ENCODE results near the gene BATF3. TPM values are rescaled to one million over a fixed set of nuclear protein-coding genes. Genes with fewer than 3 reads are reported as not detected.
"Not testable (repeated sequence)": the region's sequence is repeated elsewhere in the genome, so short reads cannot be mapped to it uniquely, and the experiment has no call there.

BATF3 gene
- total RNA-seq, 2 experiments from 2014 or later = 314 to 320 TPM

GRCh38 chr1:212722270-212722957, 22.8 kb upstream of the BATF3 start:
- H3K27me3 Mint-ChIP-seq = peaks cover 3% of the 10 kb centered on the region
- H3K27ac Mint-ChIP-seq = peak overlapping the region; percentile 94
- ChIA-PET CTCF (interaction anchor here (0.9 to 4.0 kb wide), 10 partner anchors 12 to 273 kb away, joined by 3 to 25 read pairs (median 6); partner anchors contain the start of gene BATF3), POLR2A (interaction anchor here (0.6 to 3.8 kb wide), 16 partner anchors 9 to 504 kb away, joined by 3 to 31 read pairs (median 4); partner anchors contain the start of gene ATF3)
- peak overlapping the region; percentile 63 for H3K4me3 Mint-ChIP-seq
- peaks cover 61% of the 10 kb centered on the region for H3K4me1 Mint-ChIP-seq (ENCODE audit: low read depth)
- H3K36me3 Mint-ChIP-seq = peaks cover 26% of the 10 kb centered on the region
- H3K9me3 Mint-ChIP-seq = peaks cover 3% of the 10 kb centered on the region
- peak; percentile 37 for DNase-seq
- intact Hi-C loops (cut with micrococcal nuclease) = loop anchor here (1.0 to 5.0 kb wide), 3 partner anchors 16 to 115 kb away; partner anchors contain the start of gene ATF3

- peaks cover 3% of the 10 kb centered on the region for H3K9me3 Mint-ChIP-seq
- CTCF ChIA-PET = interaction anchor here (0.8 to 4.0 kb wide), 15 partner anchors 9 to 264 kb away, joined by 3 to 25 read pairs (median 4); partner anchors contain the start of gene BATF3
- H3K4me1 Mint-ChIP-seq (ENCODE audit: low read depth) = peaks cover 58% of the 10 kb centered on the region
- peaks cover 22% of the 10 kb centered on the region for H3K36me3 Mint-ChIP-seq
- H3K4me3 Mint-ChIP-seq = peak overlapping the region; percentile 63
- H3K27me3 Mint-ChIP-seq = peaks cover 3% of the 10 kb centered on the region
- POLR2A ChIA-PET = interaction anchor here (0.6 to 3.8 kb wide), 15 partner anchors 9 to 281 kb away, joined by 3 to 31 read pairs (median 5); no protein-coding TSS in a partner anchor
- H3K27ac Mint-ChIP-seq = peak overlapping the region; percentile 94
- DNase-seq = peak; percentile 77
- intact Hi-C loops (cut with micrococcal nuclease) = loop anchor here (1.0 to 5.0 kb wide), 8 partner anchors 8 to 114 kb away; partner anchors contain the start of gene ATF3
Observed at GRCh38 chr1:212721388-212722247, 22.0 kb upstream of the BATF3 start.

GRCh38 chr1:212719633-212720032, 20.0 kb upstream of the BATF3 start:
- DNase-seq = no peak
- Mint-ChIP-seq H3K27me3 (peaks cover 3% of the 10 kb centered on the region), H3K9me3 (no peaks in the 10 kb centered on the region), H3K4me3 (no peak overlapping the region), H3K27ac (no peak overlapping the region), H3K4me1 (ENCODE audit: low read depth) (peaks cover 55% of the 10 kb centered on the region), H3K36me3 (peaks cover 12% of the 10 kb centered on the region)
- intact Hi-C loops (cut with micrococcal nuclease) = loop anchor here (5.0 kb wide), 1 partner anchor 112 kb away; the partner anchor contains the start of gene ATF3
- ChIA-PET POLR2A (no interaction called here), CTCF (no interaction called here)

GRCh38 chr1:212718499-212718898, 18.9 kb upstream of the BATF3 start:
- H3K9me3 Mint-ChIP-seq = no peaks in the 10 kb centered on the region
- peaks cover 7% of the 10 kb centered on the region for H3K36me3 Mint-ChIP-seq
- ChIA-PET CTCF (interaction anchor here (1.0 kb wide), 1 partner anchor 17 kb away, joined by 3 read pairs; no protein-coding TSS in a partner anchor), POLR2A (interaction anchor here (1.0 kb wide), 1 partner anchor 33 kb away, joined by 3 read pairs; no protein-coding TSS in a partner anchor)
- intact Hi-C loops (cut with micrococcal nuclease) = no loop called here
- peaks cover 58% of the 10 kb centered on the region for H3K4me1 Mint-ChIP-seq (ENCODE audit: low read depth)
- H3K27ac Mint-ChIP-seq = no peak overlapping the region
- DNase-seq = no peak
- H3K27me3 Mint-ChIP-seq = peaks cover 3% of the 10 kb centered on the region
- H3K4me3 Mint-ChIP-seq = no peak overlapping the region

GRCh38 chr1:212716161-212716560, 16.5 kb upstream of the BATF3 start:
- peaks cover 57% of the 10 kb centered on the region for H3K4me1 Mint-ChIP-seq (ENCODE audit: low read depth)
- H3K27me3 Mint-ChIP-seq = peaks cover 3% of the 10 kb centered on the region
- H3K4me3 Mint-ChIP-seq = no peak overlapping the region
- H3K36me3 Mint-ChIP-seq = peaks cover 2% of the 10 kb centered on the region
- intact Hi-C loops (cut with micrococcal nuclease) = no loop called here
- POLR2A ChIA-PET = no interaction called here
- peak overlapping the region; percentile 23 for H3K27ac Mint-ChIP-seq
- no peak for DNase-seq
- H3K9me3 Mint-ChIP-seq = no peaks in the 10 kb centered on the region
- CTCF ChIA-PET = interaction anchor here (0.8 to 2.7 kb wide), 2 partner anchors 35 to 51 kb away, joined by 3 to 6 read pairs; no protein-coding TSS in a partner anchor

- H3K27ac Mint-ChIP-seq = peak overlapping the region; percentile 95
- intact Hi-C loops (cut with micrococcal nuclease) = loop anchor here (2.0 kb wide), 4 partner anchors 13 to 39 kb away; partner anchors contain the start of gene BATF3
- peaks cover 3% of the 10 kb centered on the region for H3K27me3 Mint-ChIP-seq
- POLR2A ChIA-PET = interaction anchor here (1.3 to 2.8 kb wide), 3 partner anchors 9 to 35 kb away, joined by 3 to 23 read pairs (median 6); no protein-coding TSS in a partner anchor
- peaks cover 55% of the 10 kb centered on the region for H3K4me1 Mint-ChIP-seq (ENCODE audit: low read depth)
- H3K36me3 Mint-ChIP-seq = peaks cover 2% of the 10 kb centered on the region
- H3K9me3 Mint-ChIP-seq = no peaks in the 10 kb centered on the region
- CTCF ChIA-PET = interaction anchor here (1.0 to 2.0 kb wide), 3 partner anchors 8 to 48 kb away, joined by 3 to 8 read pairs (median 5); no protein-coding TSS in a partner anchor
- H3K4me3 Mint-ChIP-seq = no peak overlapping the region
- peak; percentile 60 for DNase-seq
Observed at GRCh38 chr1:212713465-212714136, 14.0 kb upstream of the BATF3 start.

GRCh38 chr1:212712451-212713303, 13.0 kb upstream of the BATF3 start:
- H3K9me3 Mint-ChIP-seq = no peaks in the 10 kb centered on the region
- H3K27ac Mint-ChIP-seq = peak overlapping the region; percentile 95
- no peaks in the 10 kb centered on the region for H3K36me3 Mint-ChIP-seq
- H3K4me3 Mint-ChIP-seq = no peak overlapping the region
- ChIA-PET POLR2A (interaction anchor here (1.1 to 2.8 kb wide), 7 partner anchors 9 to 104 kb away, joined by 3 to 23 read pairs (median 4); partner anchors contain the start of gene ATF3), CTCF (interaction anchor here (1.0 to 2.0 kb wide), 3 partner anchors 9 to 48 kb away, joined by 3 to 8 read pairs (median 5); no protein-coding TSS in a partner anchor)
- no peaks in the 10 kb centered on the region for H3K27me3 Mint-ChIP-seq
- H3K4me1 Mint-ChIP-seq (ENCODE audit: low read depth) = peaks cover 47% of the 10 kb centered on the region
- DNase-seq = peak; percentile 61
- intact Hi-C loops (cut with micrococcal nuclease) = loop anchor here (1.0 to 2.0 kb wide), 7 partner anchors 8 to 40 kb away; partner anchors contain the start of gene BATF3

GRCh38 chr1:212711974-212712373, 12.3 kb upstream of the BATF3 start:
- CTCF ChIA-PET = interaction anchor here (1.1 to 2.0 kb wide), 2 partner anchors 22 to 47 kb away, joined by 3 to 8 read pairs; no protein-coding TSS in a partner anchor
- POLR2A ChIA-PET = interaction anchor here (1.1 to 2.8 kb wide), 7 partner anchors 8 to 103 kb away, joined by 3 to 23 read pairs (median 4); partner anchors contain the start of gene ATF3
- not testable (repeated sequence) for H3K36me3 Mint-ChIP-seq, DNase-seq, H3K4me3 Mint-ChIP-seq, H3K9me3 Mint-ChIP-seq, H3K27me3 Mint-ChIP-seq
- intact Hi-C loops (cut with micrococcal nuclease) = loop anchor here (1.0 to 2.0 kb wide), 7 partner anchors 8 to 41 kb away; partner anchors contain the start of gene BATF3
- peaks cover 40% of the 10 kb centered on the region for H3K4me1 Mint-ChIP-seq (ENCODE audit: low read depth)
- peak overlapping the region; percentile 95 for H3K27ac Mint-ChIP-seq

GRCh38 chr1:212710566-212710965, 10.9 kb upstream of the BATF3 start:
- no peaks in the 10 kb centered on the region for H3K27me3 Mint-ChIP-seq
- CTCF ChIA-PET = interaction anchor here (0.9 to 1.0 kb wide), 2 partner anchors 8 to 12 kb away, joined by 3 to 4 read pairs; no protein-coding TSS in a partner anchor
- peaks cover 36% of the 10 kb centered on the region for H3K4me1 Mint-ChIP-seq (ENCODE audit: low read depth)
- no peaks in the 10 kb centered on the region for H3K9me3 Mint-ChIP-seq
- H3K4me3 Mint-ChIP-seq = no peak overlapping the region
- no peaks in the 10 kb centered on the region for H3K36me3 Mint-ChIP-seq
- DNase-seq = no peak
- no peak overlapping the region for H3K27ac Mint-ChIP-seq
- POLR2A ChIA-PET = interaction anchor here (2.2 kb wide), 1 partner anchor 9 kb away, joined by 15 read pairs; no protein-coding TSS in a partner anchor
- intact Hi-C loops (cut with micrococcal nuclease) = no loop called here

GRCh38 chr1:212703991-212704564, 4.4 kb upstream of the BATF3 start:
- Mint-ChIP-seq H3K27ac (peak overlapping the region; percentile 71), H3K27me3 (peaks cover 2% of the 10 kb centered on the region), H3K4me1 (ENCODE audit: low read depth) (peaks cover 47% of the 10 kb centered on the region), H3K36me3 (peaks cover 12% of the 10 kb centered on the region), H3K9me3 (no peaks in the 10 kb centered on the region), H3K4me3 (peak overlapping the region; percentile 51)
- ChIA-PET CTCF (interaction anchor here (1.6 to 1.8 kb wide), 3 partner anchors 23 to 46 kb away, joined by 4 to 6 read pairs (median 5); no protein-coding TSS in a partner anchor), POLR2A (interaction anchor here (0.5 to 4.1 kb wide), 6 partner anchors 8 to 95 kb away, joined by 3 to 23 read pairs (median 4); partner anchors contain the start of gene ATF3)
- DNase-seq = no peak
- intact Hi-C loops (cut with micrococcal nuclease) = loop anchor here (1.0 to 5.0 kb wide), 3 partner anchors 8 to 153 kb away; partner anchors contain the start of gene FLVCR1
